ENCODE measurements around the gene AUTS2.

DNA sequence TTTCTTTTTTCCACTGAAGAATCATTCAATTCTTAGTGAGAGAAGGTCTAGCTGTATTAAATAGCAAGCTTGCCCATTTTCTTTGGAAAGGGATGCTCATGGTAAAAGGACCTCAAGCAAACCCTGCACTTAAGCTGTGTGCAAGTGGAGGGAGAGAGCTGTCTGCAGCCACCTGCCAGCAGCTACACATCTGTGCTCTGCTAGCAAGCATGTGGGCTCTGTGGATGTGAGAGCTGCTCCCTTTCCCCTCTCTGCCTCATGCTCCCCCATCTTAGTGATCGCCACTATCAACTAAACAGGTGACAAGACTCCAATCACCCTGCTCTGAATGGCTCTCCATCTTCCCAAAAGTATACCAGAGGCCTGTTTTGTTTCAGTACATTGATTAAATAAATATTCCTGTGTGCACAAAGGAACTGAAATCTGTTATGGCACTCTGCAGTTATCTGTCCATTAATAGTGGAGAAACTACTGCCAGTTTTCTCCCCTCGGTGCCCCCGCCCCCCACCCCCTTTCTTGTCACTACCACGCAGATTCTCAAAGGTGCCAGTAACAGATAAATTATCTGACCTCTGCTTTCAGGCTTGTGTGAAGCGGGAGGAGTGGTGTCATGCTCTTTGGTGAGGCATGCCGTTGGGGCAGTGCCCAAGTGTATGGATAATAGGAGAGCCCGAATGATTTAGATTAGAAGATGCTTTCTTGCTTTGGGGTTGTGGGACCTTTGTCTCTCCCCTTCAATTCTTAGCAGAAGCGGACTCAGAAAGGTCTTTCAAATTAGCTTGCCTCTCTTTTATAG, 26.4 kb downstream of the AUTS2 start:
- TF ChIP-seq, protein P1, sequence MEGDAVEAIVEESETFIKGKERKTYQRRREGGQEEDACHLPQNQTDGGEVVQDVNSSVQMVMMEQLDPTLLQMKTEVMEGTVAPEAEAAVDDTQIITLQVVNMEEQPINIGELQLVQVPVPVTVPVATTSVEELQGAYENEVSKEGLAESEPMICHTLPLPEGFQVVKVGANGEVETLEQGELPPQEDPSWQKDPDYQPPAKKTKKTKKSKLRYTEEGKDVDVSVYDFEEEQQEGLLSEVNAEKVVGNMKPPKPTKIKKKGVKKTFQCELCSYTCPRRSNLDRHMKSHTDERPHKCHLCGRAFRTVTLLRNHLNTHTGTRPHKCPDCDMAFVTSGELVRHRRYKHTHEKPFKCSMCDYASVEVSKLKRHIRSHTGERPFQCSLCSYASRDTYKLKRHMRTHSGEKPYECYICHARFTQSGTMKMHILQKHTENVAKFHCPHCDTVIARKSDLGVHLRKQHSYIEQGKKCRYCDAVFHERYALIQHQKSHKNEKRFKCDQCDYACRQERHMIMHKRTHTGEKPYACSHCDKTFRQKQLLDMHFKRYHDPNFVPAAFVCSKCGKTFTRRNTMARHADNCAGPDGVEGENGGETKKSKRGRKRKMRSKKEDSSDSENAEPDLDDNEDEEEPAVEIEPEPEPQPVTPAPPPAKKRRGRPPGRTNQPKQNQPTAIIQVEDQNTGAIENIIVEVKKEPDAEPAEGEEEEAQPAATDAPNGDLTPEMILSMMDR (IDR thresholded peaks at IDR 0.05): no peak
- TF ChIP-seq EP300 (IDR thresholded peaks at IDR 0.05): no peak
- no peak for TF ChIP-seq POLR2A (IDR thresholded peaks at IDR 0.05)
